NT2/D1 (cell line): Measurements from ENCODE around the gene KLF11.

ENCODE experiments used
- SUZ12 ChIP-seq: IDR thresholded peaks from 2 replicates; pipeline ENCODE4 v1.6.1; 2011; ENCODE audit not compliant: insufficient read length, insufficient read depth; ENCODE audit errors: extremely low read depth
- YY1 ChIP-seq: IDR thresholded peaks from 2 replicates; pipeline ENCODE4 v1.6.1; 2011; ENCODE audit not compliant: insufficient read length, insufficient read depth
- ZNF274 ChIP-seq: IDR thresholded peaks from 2 replicates; pipeline ENCODE4 v1.6.1; 2011; ENCODE audit warnings: mild to moderate bottlenecking, low read depth, low read length

DNA sequence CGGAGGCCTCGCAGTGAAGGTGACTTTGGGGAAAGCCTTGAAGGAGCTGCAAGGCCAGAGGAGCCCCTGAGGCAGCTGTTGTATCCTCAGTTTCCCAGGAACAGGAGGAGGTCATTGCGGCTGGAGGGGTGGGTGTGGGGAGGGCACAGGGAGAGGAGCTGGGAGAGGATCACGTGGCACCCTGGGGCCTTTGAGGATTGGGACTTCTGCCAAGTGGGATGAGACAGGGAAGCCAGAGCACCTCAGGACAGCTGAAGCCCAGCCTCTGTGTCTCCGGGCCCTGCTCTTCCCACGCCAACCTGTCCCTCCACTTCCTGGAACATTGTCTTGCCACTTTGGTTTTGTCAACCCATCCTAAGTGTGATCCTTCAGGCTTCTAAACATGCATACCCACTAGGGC is 59.8 kb downstream of the KLF11 start:
- no peak for TF ChIP-seq SUZ12
- TF ChIP-seq YY1: no peak
- no peak for TF ChIP-seq ZNF274
